SU-DHL-6 (cell line): Measurements from ENCODE around the gene OTOGL.

Source experiments
- H2AFZ ChIP-seq: fragments of 200-600 bp; sonication (generic); 2 replicates; pipeline ENCODE4 v1.6.1; 2014; ENCODE audit warnings: low read depth, mild to moderate bottlenecking, moderate library complexity, mixed read lengths, antibody characterized with exemption, low read length; ENCODE audit not compliant: severe bottlenecking
- H3F3A ChIP-seq: fragments of 200-600 bp; shearing (Covaris generic); 2 replicates; pipeline ENCODE4 v1.6.0; 2016; ENCODE audit warnings: antibody characterized with exemption, mild to moderate bottlenecking; ENCODE audit not compliant: insufficient read depth
- H3K27ac ChIP-seq: fragments of 200-600 bp; sonication (generic); 2 replicates; pipeline ENCODE4 v1.5.1; 2016; ENCODE audit warnings: low read depth, mild to moderate bottlenecking, low read length, moderate library complexity, mixed read lengths
- H3K27me3 ChIP-seq: fragments of 200-600 bp; sonication (generic), shearing (Covaris generic); 2 replicates; pipeline ENCODE4 v1.6.0; 2014; ENCODE audit warnings: mild to moderate bottlenecking, low read length
- H3K36me3 ChIP-seq: fragments of 200-600 bp; sonication (generic); 2 replicates; pipeline ENCODE4 v1.6.1; 2014; ENCODE audit warnings: mild to moderate bottlenecking, low read length, mixed read lengths
- H3K4me2 ChIP-seq: fragments of 300-600, 200-600 bp; shearing (Covaris generic), sonication (generic); 2 replicates; pipeline ENCODE4 v1.6.0; 2014; ENCODE audit warnings: low read length, low read depth, mild to moderate bottlenecking; ENCODE audit not compliant: poor library complexity, severe bottlenecking
- H3K4me3 ChIP-seq: fragments of 200-600 bp; sonication (generic); 2 replicates; pipeline ENCODE4 v1.5.1; 2014; ENCODE audit warnings: antibody characterized with exemption, low read length, mild to moderate bottlenecking, mixed read lengths; ENCODE audit not compliant: insufficient read depth, poor library complexity, severe bottlenecking
- H3K79me2 ChIP-seq: fragments of 200-600 bp; sonication (generic); 2 replicates; pipeline ENCODE4 v1.6.1; 2014; ENCODE audit warnings: mild to moderate bottlenecking, low read length, moderate library complexity; ENCODE audit not compliant: insufficient read depth
- H3K9ac ChIP-seq: fragments of 200-600 bp; sonication (generic); 2 replicates; pipeline ENCODE4 v1.7.0; 2014; ENCODE audit warnings: mild to moderate bottlenecking, low read length
- H3K9me2 ChIP-seq: fragments of 200-600 bp; sonication (generic); replicated peaks from 2 replicates; pipeline ENCODE4 v1.6.1; 2014; ENCODE audit warnings: low read length; ENCODE audit not compliant: insufficient read depth
- H3K9me3 ChIP-seq: fragments of 200-600 bp; sonication (generic); 2 replicates; pipeline ENCODE4 v1.6.1; 2014; ENCODE audit warnings: low read length, mixed read lengths; ENCODE audit not compliant: insufficient read depth
- H4K20me1 ChIP-seq: fragments of 200-600 bp; sonication (generic); 2 replicates; pipeline ENCODE4 v1.6.1; 2014; ENCODE audit warnings: low read depth, mild to moderate bottlenecking, antibody characterized with exemption, low read length, moderate library complexity, mixed read lengths
- CTCF ChIP-seq: fragments of 200-600 bp; sonication (generic); IDR thresholded peaks from one replicate; pipeline ENCODE4 v1.5.1; 2017; ENCODE audit warnings: antibody characterized with exemption, mild to moderate bottlenecking, low read length, moderate library complexity; ENCODE audit not compliant: insufficient read depth, poor library complexity, severe bottlenecking
- EZH2phosphoT487 ChIP-seq: fragments of 200-600 bp; sonication (generic), shearing (Covaris generic); conservative IDR thresholded peaks from 2 replicates; pipeline ENCODE4 v1.6.1; 2018; ENCODE audit warnings: mild to moderate bottlenecking, antibody characterized with exemption, low read length, moderate library complexity, mixed read lengths

Gene OTOGL

DNA sequence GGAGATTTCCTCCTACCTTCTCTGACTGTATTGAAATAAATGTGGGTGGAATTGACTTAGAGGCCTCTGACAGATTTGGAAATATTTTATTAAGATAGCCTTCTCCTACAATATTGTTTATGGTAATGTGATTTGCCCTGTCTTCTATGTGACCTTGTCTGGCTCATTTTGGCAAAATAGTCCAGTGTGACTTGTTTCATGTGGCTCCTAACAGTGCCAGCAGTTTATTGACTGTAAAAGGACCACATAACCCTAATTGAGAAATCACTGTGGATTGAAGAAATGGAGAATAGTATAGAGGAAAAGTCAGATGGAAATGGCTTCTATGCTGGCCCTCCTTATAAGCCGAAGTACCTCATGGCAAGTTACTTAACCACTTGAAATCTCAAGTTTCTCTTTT is 173.8 kb downstream of the OTOGL start:
- Histone ChIP-seq H4K20me1 (no peaks in the 10 kb centered on the region), H3K79me2 (no peaks in the 10 kb centered on the region), H3F3A (no peaks in the 10 kb centered on the region), H3K27ac (no peak overlapping the region), H3K9ac (no peak overlapping the region), H2AFZ (no peak overlapping the region), H3K4me3 (no peak overlapping the region), H3K36me3 (no peaks in the 10 kb centered on the region), H3K4me2 (no peak overlapping the region), H3K9me2 (no peaks in the 10 kb centered on the region), H3K27me3 (no peaks in the 10 kb centered on the region), H3K9me3 (no peaks in the 10 kb centered on the region)
- TF ChIP-seq CTCF (no peak), EZH2phosphoT487 (no peak)

GRCh38 chr12:80277732-80278131 is 178.4 kb downstream of the OTOGL start:
- Histone ChIP-seq H3K4me3 (no peak overlapping the region), H3K9me2 (no peaks in the 10 kb centered on the region), H3K9me3 (no peaks in the 10 kb centered on the region), H3K9ac (no peak overlapping the region), H4K20me1 (no peaks in the 10 kb centered on the region), H3K79me2 (no peaks in the 10 kb centered on the region), H3K36me3 (no peaks in the 10 kb centered on the region), H3K27ac (no peak overlapping the region), H3F3A (no peaks in the 10 kb centered on the region), H3K4me2 (no peak overlapping the region), H3K27me3 (no peaks in the 10 kb centered on the region), H2AFZ (no peak overlapping the region)
- no peak for TF ChIP-seq CTCF
- no peak for TF ChIP-seq EZH2phosphoT487

GRCh38 chr12:80282226-80282625 is 182.9 kb downstream of the OTOGL start:
- no peaks in the 10 kb centered on the region for H3F3A ChIP-seq
- no peak overlapping the region for H3K27ac ChIP-seq
- TF ChIP-seq CTCF, result no peak
- TF ChIP-seq EZH2phosphoT487, result no peak
- H3K9me3 ChIP-seq, result no peaks in the 10 kb centered on the region
- no peak overlapping the region for H2AFZ ChIP-seq
- no peaks in the 10 kb centered on the region for H3K36me3 ChIP-seq
- H4K20me1 ChIP-seq, result no peaks in the 10 kb centered on the region
- H3K4me2 ChIP-seq, result no peak overlapping the region
- no peak overlapping the region for H3K4me3 ChIP-seq
- no peaks in the 10 kb centered on the region for H3K9me2 ChIP-seq
- no peaks in the 10 kb centered on the region for H3K27me3 ChIP-seq
- no peaks in the 10 kb centered on the region for H3K79me2 ChIP-seq
- no peak overlapping the region for H3K9ac ChIP-seq

DNA sequence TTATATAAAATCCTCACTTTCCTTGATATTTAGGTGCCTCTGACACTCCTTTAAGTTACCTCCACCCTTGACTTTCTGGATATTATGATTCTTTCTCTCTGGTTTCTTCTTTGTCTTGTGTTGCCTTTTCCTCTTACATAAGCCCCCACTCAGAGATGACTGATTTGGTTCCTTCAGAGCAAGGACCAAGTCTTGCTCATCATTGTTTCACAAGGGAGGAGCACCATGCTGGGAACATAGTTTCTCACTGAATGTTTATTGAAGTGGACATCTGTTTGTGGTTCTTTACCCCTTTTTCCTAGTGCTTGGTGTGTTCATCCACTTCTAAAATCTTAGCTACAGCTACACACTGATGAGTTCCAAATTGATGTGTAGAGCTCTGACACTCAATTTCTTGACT is 183.4 kb downstream of the OTOGL start:
- Histone ChIP-seq H3K4me2 (no peak overlapping the region), H3K9me2 (no peaks in the 10 kb centered on the region)

More for the DNA sequence above, 183.4 kb downstream of the OTOGL start:
- Histone ChIP-seq H3K27me3 (no peaks in the 10 kb centered on the region), H3F3A (no peaks in the 10 kb centered on the region), H3K79me2 (no peaks in the 10 kb centered on the region), H3K9ac (no peak overlapping the region), H3K27ac (no peak overlapping the region), H3K4me3 (no peak overlapping the region), H2AFZ (no peak overlapping the region), H3K36me3 (no peaks in the 10 kb centered on the region), H3K9me3 (no peaks in the 10 kb centered on the region), H4K20me1 (no peaks in the 10 kb centered on the region)
- no peak for TF ChIP-seq CTCF
- no peak for TF ChIP-seq EZH2phosphoT487
